Endothelial cell of umbilical vein (primary cell): ENCODE data around the gene EFCAB8. TPM values are rescaled to one million over a fixed set of nuclear protein-coding genes. Genes with fewer than 3 reads are reported as not detected.

Source experiments
- BruUV-seq: library from RNA; stranded (reverse); fragments of 400-500 nt; replicated peaks from 2 replicates; lab custom pipeline; 2021; lab: Mats Ljungman, UMichigan
- CTCF ChIA-PET: fragments of 300-600, 350-600 bp; sonication (Branson Sonifier 250); formaldehyde crosslinking; loops from one replicate; lab custom pipeline; 2021; ENCODE audit warnings: antibody characterized with exemption, inconsistent platforms; lab: Charles Lee
- POLR2A ChIA-PET: fragments of 300-600, 350-600 bp; sonication (Branson Sonifier 250); formaldehyde crosslinking; loops from one replicate; lab custom pipeline; 2021; ENCODE audit warnings: antibody characterized with exemption, inconsistent platforms; lab: Charles Lee
- DNase-seq: peaks from one replicate; pipeline ENCODE4 v3.0.0-alpha.2; 2011; ENCODE audit warnings: low read depth, low spot score
- FAIRE-seq: peaks from 2 replicates; lab custom pipeline; 2011; peaks lifted over from hg19 to GRCh38; lab: Jason Lieb, UNC
- H2AFZ ChIP-seq: 2 replicates; pipeline ENCODE4 v1.6.0; 2012; ENCODE audit warnings: low read depth, low read length, control low read depth, inconsistent platforms
- H3K27ac ChIP-seq: 2 replicates; pipeline ENCODE4 v1.5.1; 2011; ENCODE audit warnings: low read depth, mild to moderate bottlenecking, control low read depth, low read length, moderate library complexity; ENCODE audit not compliant: insufficient read depth
- H3K27me3 ChIP-seq, 2 experiments: 2 replicates each; pipeline versions ENCODE4 v1.6.0 to v1.6.1; 2011; ENCODE audit warnings: low read length in 2 of 2, mixed read lengths in 1 of 2; ENCODE audit not compliant: control insufficient read depth in 2 of 2, insufficient read depth in 2 of 2
- H3K36me3 ChIP-seq, 2 experiments: 2 replicates in 1 of 2; 3 replicates in 1 of 2; pipeline ENCODE4 v1.5.1; 2011; ENCODE audit warnings: low read length in 2 of 2, mild to moderate bottlenecking in 1 of 2, moderate library complexity in 1 of 2; ENCODE audit not compliant: control insufficient read depth in 2 of 2, insufficient read depth in 2 of 2; ENCODE audit errors: extremely low read depth in 1 of 2
- H3K4me1 ChIP-seq: 3 replicates; pipeline ENCODE4 v1.5.1; 2011; ENCODE audit warnings: mild to moderate bottlenecking, low read length; ENCODE audit not compliant: control insufficient read depth, insufficient read depth; ENCODE audit errors: extremely low read depth
- H3K4me2 ChIP-seq: 2 replicates; pipeline ENCODE4 v1.6.1; 2011; ENCODE audit warnings: low read length, control low read depth, mixed read lengths; ENCODE audit not compliant: insufficient read depth
- H3K4me3 ChIP-seq, 3 experiments: fragments of 200-600 bp in 1 of 3; sonication (generic), shearing (Covaris generic) in 1 of 3; replicated peaks in 1 of 3; 2 replicates each; pipeline ENCODE4 v1.5.1; 2011 to 2016; ENCODE audit warnings: control low read depth in 3 of 3, low read length in 3 of 3, mild to moderate bottlenecking in 2 of 3, inconsistent platforms in 1 of 3, low read depth in 1 of 3, moderate library complexity in 1 of 3; ENCODE audit not compliant: insufficient read depth in 1 of 3
- H3K79me2 ChIP-seq: 2 replicates; pipeline ENCODE4 v1.6.0; 2012; ENCODE audit warnings: low read length, inconsistent platforms; ENCODE audit not compliant: control insufficient read depth, insufficient read depth
- H3K9ac ChIP-seq: replicated peaks from 2 replicates; pipeline ENCODE3; 2011; ENCODE audit warnings: low read length, control low read depth; ENCODE audit not compliant: insufficient read depth; ENCODE audit errors: extremely low read depth
- H3K9me1 ChIP-seq: replicated peaks from 3 replicates; pipeline ENCODE4 v1.6.0; 2011; ENCODE audit warnings: mild to moderate bottlenecking, low read length; ENCODE audit not compliant: control insufficient read depth, insufficient read depth; ENCODE audit errors: extremely low read depth
- H3K9me3 ChIP-seq: replicated peaks from 2 replicates; pipeline ENCODE4 v1.5.1; 2012; ENCODE audit warnings: low read length, inconsistent platforms; ENCODE audit not compliant: control insufficient read depth, insufficient read depth
- H4K20me1 ChIP-seq: replicated peaks from 2 replicates; pipeline ENCODE3; 2011; ENCODE audit warnings: mild to moderate bottlenecking, low read length; ENCODE audit not compliant: control insufficient read depth, insufficient read depth; ENCODE audit errors: extremely low read depth
- EZH2 ChIP-seq: IDR thresholded peaks from 2 replicates; pipeline ENCODE4 v1.6.1; 2012; ENCODE audit warnings: borderline replicate concordance, low read depth, mild to moderate bottlenecking, moderate library complexity, low read length, inconsistent platforms; ENCODE audit not compliant: severe bottlenecking
- FOS ChIP-seq: IDR thresholded peaks from 2 replicates; pipeline ENCODE4 v1.6.1; 2011; ENCODE audit warnings: mild to moderate bottlenecking, low read length, moderate library complexity, borderline replicate concordance; ENCODE audit not compliant: insufficient read depth
- GATA2 ChIP-seq: IDR thresholded peaks from 2 replicates; pipeline ENCODE4 v1.7.0; 2011; ENCODE audit warnings: low read depth, mild to moderate bottlenecking, moderate library complexity, mixed read lengths, low read length; ENCODE audit not compliant: insufficient read length, insufficient read depth
- JUN ChIP-seq: IDR thresholded peaks from 2 replicates; pipeline ENCODE4 v1.6.1; 2011; ENCODE audit warnings: borderline replicate concordance, low read depth; ENCODE audit not compliant: insufficient read length, insufficient read depth
- MYC ChIP-seq: IDR thresholded peaks from one replicate; pipeline ENCODE4 v1.6.1; 2011; ENCODE audit warnings: mild to moderate bottlenecking, low read depth, low read length
- POLR2A ChIP-seq: IDR thresholded peaks from 2 replicates; pipeline ENCODE4 v1.6.1; 2012; ENCODE audit warnings: low read depth, mild to moderate bottlenecking, control low read depth, low read length
- POLR2AphosphoS5 ChIP-seq: IDR thresholded peaks from 2 replicates; pipeline ENCODE4 v1.6.1; 2012; ENCODE audit warnings: low read depth, mild to moderate bottlenecking, control low read depth, low read length, moderate library complexity; ENCODE audit not compliant: insufficient read depth
- dilution Hi-C: fragments of 300-500 bp; cut with MboI; formaldehyde crosslinking; loops from one replicate; pipeline ENCODE4 v1.15.0; 2019; ENCODE audit warnings: low sequenced_read_pairs; ENCODE audit not compliant: extremely low pct_ligation_motif_present
- intact Hi-C: fragments of 100-400 bp; cut with micrococcal nuclease; formaldehyde crosslinking; loops from one replicate; pipeline ENCODE4 v1.10.0; 2022
- polyA plus RNA-seq, 4 experiments: library from polyadenylated mRNA; depleted of rRNA in 3 of 4; stranded (reverse) in 3 of 4; unstranded in 1 of 4; fragments of >200 nt; gene quantifications; 2 replicates each; pipeline versions ENCODE4 v1.2.1 to v1.2.3, GENCODE V29; 2011 to 2012; ENCODE audit warnings: missing spikeins in 1 of 4
- total RNA-seq: library from RNA; stranded (reverse); gene quantifications from 2 replicates; pipeline ENCODE4 v1.2.3, GENCODE V29; 2021
- TF ChIP-seq, protein P1 (sequence below): IDR thresholded peaks from 2 replicates; pipeline ENCODE4 v1.6.1; 2011; ENCODE audit not compliant: insufficient read depth, insufficient read length
- TF ChIP-seq, protein P2 (sequence below), 2 donors: IDR thresholded peaks; 1 replicate in 1 of 2; 2 replicates in 1 of 2; pipeline ENCODE4 v1.5.1; 2011; ENCODE audit warnings: low read length in 2 of 2, mild to moderate bottlenecking in 2 of 2, moderate library complexity in 2 of 2, control low read depth in 1 of 2, inconsistent platforms in 1 of 2, low read depth in 1 of 2; ENCODE audit not compliant: insufficient read depth in 1 of 2; ENCODE audit errors: extremely low read depth in 1 of 2

Gene EFCAB8
- total and polyA plus RNA-seq, 2 donors (not counting 3 experiments of a cell fraction or from before 2014, with no cell fraction given) = 0.01 to 0.31 TPM

DNA sequence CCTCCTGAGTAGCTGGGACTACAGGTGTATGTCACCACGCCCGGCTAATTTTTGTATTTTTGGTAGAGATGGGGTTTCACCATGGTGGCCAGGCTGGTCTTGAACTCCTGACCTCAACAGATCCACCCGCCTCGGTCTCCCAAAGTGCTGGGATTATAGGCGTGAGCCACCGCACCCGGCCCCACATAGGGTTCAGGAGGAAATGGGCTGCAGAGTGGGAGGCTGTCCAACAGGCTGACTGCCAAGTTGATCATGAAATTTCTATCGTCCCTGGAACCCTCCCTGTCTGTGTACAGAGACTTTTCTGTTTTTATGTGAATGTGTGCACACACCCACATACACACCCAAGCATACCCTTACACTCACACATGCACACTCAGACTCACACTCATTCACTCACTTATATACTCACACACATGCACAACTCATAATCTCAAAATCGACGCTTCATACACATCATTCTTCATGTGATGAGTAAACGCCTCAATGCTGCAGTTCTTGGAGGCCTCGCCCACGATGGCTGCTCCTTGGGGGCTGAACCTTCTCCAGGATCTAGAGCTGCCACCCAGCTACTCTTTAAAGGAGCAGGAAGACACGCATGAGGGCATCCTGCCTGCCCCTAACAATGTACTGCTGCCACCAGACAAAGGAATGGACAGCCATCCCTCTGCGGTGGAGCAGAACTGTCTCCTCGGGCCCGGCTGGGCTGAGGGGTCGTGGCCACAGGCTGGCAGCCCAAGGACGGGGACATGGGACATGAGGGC, 109.9 kb downstream of the EFCAB8 start:
- TF ChIP-seq GATA2 (no peak), FOS (no peak), EZH2 (no peak), POLR2AphosphoS5 (no peak), POLR2A (no peak), JUN (no peak), MYC (no peak)
- TF ChIP-seq, protein P1, sequence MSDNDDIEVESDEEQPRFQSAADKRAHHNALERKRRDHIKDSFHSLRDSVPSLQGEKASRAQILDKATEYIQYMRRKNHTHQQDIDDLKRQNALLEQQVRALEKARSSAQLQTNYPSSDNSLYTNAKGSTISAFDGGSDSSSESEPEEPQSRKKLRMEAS = no peak
- TF ChIP-seq, protein P2, sequence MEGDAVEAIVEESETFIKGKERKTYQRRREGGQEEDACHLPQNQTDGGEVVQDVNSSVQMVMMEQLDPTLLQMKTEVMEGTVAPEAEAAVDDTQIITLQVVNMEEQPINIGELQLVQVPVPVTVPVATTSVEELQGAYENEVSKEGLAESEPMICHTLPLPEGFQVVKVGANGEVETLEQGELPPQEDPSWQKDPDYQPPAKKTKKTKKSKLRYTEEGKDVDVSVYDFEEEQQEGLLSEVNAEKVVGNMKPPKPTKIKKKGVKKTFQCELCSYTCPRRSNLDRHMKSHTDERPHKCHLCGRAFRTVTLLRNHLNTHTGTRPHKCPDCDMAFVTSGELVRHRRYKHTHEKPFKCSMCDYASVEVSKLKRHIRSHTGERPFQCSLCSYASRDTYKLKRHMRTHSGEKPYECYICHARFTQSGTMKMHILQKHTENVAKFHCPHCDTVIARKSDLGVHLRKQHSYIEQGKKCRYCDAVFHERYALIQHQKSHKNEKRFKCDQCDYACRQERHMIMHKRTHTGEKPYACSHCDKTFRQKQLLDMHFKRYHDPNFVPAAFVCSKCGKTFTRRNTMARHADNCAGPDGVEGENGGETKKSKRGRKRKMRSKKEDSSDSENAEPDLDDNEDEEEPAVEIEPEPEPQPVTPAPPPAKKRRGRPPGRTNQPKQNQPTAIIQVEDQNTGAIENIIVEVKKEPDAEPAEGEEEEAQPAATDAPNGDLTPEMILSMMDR (IDR thresholded peaks at IDR 0.05; ENCODE audit: extremely low read depth in 1 of 2, insufficient read depth in 1 of 2, low read depth in 1 of 2, low read length in 2 of 2) = no peak
- no peak overlapping the region for H3K27ac ChIP-seq
- no peak for FAIRE-seq
- H3K4me2 ChIP-seq = no peak overlapping the region
- no peaks in the 10 kb centered on the region for H3K9me1 ChIP-seq
- no peak for DNase-seq
- no peaks in the 10 kb centered on the region for H3K79me2 ChIP-seq
- no peaks in the 10 kb centered on the region for H4K20me1 ChIP-seq
- intact Hi-C loops (no loop called here), dilution Hi-C loops (no loop called here)
- H3K27me3 ChIP-seq = peaks cover 0 to 2% of the 10 kb centered on the region in 2 experiments
- no peak overlapping the region for H3K4me3 ChIP-seq
- no peak overlapping the region for H3K9ac ChIP-seq
- H3K36me3 ChIP-seq = no peaks in the 10 kb centered on the region
- peaks cover 14% of the 10 kb centered on the region for H3K4me1 ChIP-seq
- CTCF ChIA-PET = interaction anchor here (0.8 kb wide), 1 partner anchor 11 kb away, joined by 3 read pairs; no protein-coding TSS in a partner anchor
- POLR2A ChIA-PET = no interaction called here
- no TSS peak for BruUV-seq
- H2AFZ ChIP-seq = no peak overlapping the region
- no peaks in the 10 kb centered on the region for H3K9me3 ChIP-seq
